Gastroesophageal sphincter (tissue), 3 donors: ENCODE results near the gene MYO1B.

ENCODE experiments used
- EP300 ChIP-seq: sonication (generic); formaldehyde crosslinking; IDR thresholded peaks from one replicate; pipeline ENCODE4 v1.6.1; 2017; ENCODE audit warnings: antibody characterized with exemption, mild to moderate bottlenecking
- TF ChIP-seq, protein P1 (sequence below), 4 experiments: fragments of 200-600 bp in 2 of 4; fragments of 450-650 bp in 2 of 4; sonication (generic) in 1 of 4; IDR thresholded peaks; one replicate each; pipeline ENCODE4 v1.5.1; 2017 to 2019; ENCODE audit warnings: antibody characterized with exemption in 4 of 4, mild to moderate bottlenecking in 2 of 4, moderate library complexity in 2 of 4

DNA sequence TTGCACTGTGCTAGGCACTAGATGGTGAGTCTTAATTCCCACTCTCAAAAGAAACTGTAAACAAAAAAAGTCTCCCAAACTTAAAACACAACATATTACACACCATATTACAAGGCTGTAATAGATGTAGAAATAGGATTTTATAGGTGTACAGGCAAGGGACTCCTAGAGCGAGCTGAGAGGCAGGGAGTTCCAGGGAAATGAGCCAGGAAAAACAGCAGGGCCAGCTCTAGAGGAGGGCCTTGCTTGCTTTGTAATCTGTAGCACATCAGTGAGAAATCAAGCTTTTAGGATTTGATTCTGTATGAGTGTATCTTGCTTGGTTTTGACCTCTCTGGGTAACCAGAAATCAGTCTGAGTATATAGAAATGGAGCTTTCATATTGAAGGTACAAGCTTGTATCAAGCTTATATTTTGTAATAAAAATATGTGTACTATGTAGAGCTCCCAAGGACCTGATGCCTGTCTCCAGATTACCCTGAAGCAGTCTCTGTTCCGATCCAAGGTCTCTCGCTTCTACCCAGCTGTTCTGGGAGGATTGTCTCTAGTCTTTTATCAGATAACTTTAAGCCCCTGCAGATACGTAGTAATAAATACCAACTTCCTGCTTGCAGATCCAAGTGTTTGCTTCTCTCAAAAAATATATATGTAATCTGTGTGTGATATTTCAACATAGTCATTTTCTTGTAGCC, 73.0 kb downstream of the MYO1B start:
- TF ChIP-seq, protein P1, sequence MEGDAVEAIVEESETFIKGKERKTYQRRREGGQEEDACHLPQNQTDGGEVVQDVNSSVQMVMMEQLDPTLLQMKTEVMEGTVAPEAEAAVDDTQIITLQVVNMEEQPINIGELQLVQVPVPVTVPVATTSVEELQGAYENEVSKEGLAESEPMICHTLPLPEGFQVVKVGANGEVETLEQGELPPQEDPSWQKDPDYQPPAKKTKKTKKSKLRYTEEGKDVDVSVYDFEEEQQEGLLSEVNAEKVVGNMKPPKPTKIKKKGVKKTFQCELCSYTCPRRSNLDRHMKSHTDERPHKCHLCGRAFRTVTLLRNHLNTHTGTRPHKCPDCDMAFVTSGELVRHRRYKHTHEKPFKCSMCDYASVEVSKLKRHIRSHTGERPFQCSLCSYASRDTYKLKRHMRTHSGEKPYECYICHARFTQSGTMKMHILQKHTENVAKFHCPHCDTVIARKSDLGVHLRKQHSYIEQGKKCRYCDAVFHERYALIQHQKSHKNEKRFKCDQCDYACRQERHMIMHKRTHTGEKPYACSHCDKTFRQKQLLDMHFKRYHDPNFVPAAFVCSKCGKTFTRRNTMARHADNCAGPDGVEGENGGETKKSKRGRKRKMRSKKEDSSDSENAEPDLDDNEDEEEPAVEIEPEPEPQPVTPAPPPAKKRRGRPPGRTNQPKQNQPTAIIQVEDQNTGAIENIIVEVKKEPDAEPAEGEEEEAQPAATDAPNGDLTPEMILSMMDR (IDR thresholded peaks at IDR 0.05), result no peak
- TF ChIP-seq EP300, result no peak
